Kasumi-1 (cell line): ENCODE measurements around the gene ASB18.

ENCODE experiments used
- DNase-seq, 2 experiments: peaks; one replicate each; lab custom pipeline; 2025; lab: John Stamatoyannopoulos, UW

The ASB18 gene

DNA sequence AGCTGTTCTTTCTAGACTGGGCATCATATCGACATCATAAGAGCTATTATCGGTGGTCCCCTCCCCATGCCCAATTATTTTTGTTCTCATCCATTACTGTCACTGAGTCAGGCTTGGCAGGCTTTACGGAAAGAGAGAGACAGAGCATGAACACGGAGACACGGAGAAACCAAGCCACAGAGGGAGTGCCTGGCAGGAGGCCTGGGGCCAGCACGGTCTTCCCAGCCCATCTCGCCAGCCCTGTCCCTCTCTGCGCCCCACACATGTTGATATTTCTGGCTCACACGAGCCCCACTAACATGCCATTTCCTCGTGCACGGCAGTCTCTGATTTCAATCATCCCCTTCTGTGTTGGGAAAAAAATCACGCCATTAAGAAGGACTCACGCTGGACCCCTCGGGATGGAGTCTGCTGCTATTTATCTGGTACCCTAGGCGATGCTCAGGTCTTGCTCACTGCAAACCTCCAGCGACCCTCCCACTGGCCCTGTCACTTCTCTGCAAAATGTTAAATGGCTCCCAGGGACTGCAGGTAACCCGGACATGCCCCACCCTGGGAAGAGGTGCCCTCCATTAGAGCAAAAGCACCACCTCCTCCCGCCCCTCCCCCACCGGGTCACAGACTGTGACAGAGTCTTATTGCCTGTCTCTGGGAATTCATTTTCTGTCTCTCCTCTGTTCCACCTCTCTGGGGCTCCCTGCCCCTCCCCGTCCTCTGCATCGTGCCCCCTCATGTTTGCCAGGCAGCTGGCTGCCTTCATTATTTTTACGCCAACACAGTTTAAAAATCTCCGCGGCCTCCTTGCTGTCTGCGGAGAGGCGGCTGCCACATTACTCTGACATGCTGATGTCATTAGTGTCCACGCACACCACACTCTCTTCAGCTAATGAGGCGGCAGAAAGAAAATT is 55.9 kb downstream of the ASB18 start:
- DNase-seq = no peak

GRCh38 chr2:236207472-236207871 is 56.7 kb downstream of the ASB18 start:
- DNase-seq = no peak

- DNase-seq = no peak
Observed at GRCh38 chr2:236205867-236206645, 58.1 kb downstream of the ASB18 start.

DNA sequence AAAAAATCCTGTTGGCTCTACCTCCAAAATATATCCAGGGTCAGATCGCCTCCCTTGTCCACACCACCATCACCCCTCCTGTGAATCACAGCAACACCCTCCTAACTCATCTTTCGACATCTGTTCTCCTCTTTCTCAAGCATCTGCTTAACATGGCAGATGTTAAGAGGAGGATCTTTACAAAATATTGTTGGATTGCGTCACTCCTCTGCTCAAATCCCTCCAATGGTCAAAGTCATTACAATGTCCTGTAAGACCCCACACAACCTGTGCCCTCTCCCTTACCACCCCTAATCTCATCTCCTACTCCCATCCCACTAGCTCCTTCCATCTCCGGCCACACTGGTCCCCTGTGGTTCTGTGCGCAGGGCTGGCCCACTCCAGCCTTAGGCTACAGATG is 59.3 kb downstream of the ASB18 start:
- no peak for DNase-seq

DNA sequence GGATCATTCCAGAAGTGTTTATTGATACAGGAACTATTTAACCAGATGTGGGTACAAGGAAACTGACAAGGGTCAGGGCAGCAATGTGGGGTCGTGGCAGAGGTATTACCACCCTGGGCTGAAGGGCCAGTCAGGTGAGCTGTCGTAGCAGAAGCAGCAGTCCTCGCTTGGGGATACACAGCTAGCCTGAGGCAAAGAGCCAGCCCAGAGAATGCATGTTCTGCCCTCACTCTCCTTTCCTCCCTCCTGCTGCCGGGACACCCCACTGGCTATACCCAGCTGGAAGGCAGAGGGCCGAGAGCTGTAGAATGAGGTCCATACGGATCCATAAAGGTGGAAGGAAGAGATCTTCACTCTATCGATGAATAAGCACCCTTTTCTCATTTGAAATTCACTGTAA is 63.8 kb downstream of the ASB18 start:
- no peak for DNase-seq

- no peak for DNase-seq
Observed at GRCh38 chr2:236196366-236196765, 67.8 kb downstream of the ASB18 start.

DNA sequence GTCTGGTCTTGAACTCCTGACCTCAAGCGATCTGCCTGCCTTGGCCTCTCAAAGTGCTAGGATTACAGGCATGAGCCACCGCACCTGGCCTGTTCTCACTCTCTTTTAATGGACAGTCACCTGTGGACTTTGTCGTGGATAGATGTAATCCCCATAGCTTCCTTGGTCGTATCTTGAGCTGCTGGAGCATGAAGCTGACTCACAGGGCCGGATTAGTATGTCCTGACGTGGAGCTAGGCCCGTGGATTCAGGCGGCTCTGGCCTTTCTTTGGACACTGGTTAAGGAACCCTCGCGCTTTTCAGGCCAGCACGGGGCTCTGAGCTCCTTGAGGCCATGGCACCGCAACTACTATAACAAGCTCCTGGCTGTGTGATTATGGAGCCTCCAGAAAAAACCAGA is 68.5 kb downstream of the ASB18 start:
- no peak for DNase-seq

- no peak for DNase-seq
Observed at GRCh38 chr2:236194786-236195185, 69.4 kb downstream of the ASB18 start.

GRCh38 chr2:236193026-236193425 is 71.2 kb downstream of the ASB18 start:
- no peak for DNase-seq

GRCh38 chr2:236190674-236191073 is 73.5 kb downstream of the ASB18 start:
- DNase-seq = no peak

DNA sequence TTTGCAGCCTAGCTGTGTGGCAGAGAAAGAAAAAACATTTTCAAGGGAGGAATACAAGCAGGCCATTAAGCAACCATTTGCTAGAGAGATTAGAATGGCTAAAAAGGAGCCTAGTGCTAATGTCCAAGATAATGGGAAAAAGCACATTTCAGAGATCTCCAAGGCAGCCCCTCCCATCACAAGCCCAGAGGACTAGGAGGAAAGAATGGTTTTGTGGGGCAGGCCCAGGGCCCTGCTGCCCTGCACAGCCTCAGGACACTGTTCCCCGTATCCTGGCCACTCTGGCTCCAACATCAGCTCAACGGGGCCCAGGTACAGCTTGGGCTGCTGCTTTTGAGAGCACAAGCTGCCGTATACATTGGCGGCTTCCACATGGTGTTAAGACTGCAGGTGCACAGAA is 79.5 kb downstream of the ASB18 start:
- DNase-seq = no peak

DNA sequence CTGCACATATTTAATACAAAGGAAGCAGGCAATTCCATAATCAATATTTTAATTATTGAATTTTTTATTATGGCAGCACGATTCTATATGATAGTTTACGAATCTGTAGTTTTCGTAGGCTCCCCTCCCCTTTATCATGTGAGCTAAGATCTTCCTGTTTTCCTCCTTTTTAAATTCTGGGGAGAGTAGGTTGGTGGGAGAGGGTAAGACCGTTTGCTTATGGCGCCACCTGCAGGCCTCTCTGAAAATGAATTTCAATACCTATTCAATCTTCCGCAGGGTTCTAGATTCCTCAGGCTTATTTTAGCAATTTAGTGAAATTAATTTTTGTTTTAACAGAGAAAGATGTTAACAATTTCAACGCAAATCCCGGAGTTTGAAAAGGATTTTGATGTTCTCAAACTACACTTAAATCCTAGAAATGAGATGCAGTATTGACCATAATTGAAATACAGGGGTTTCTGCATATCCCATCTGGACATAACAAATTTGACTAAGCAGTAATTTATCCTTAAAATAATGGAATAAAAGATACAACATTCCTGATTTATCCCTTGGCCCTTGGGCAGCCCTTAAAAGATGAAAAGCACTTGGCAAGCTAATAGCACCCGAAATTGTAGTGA is 83.3 kb downstream of the ASB18 start:
- DNase-seq = peak; percentile 5 to 10

DNA sequence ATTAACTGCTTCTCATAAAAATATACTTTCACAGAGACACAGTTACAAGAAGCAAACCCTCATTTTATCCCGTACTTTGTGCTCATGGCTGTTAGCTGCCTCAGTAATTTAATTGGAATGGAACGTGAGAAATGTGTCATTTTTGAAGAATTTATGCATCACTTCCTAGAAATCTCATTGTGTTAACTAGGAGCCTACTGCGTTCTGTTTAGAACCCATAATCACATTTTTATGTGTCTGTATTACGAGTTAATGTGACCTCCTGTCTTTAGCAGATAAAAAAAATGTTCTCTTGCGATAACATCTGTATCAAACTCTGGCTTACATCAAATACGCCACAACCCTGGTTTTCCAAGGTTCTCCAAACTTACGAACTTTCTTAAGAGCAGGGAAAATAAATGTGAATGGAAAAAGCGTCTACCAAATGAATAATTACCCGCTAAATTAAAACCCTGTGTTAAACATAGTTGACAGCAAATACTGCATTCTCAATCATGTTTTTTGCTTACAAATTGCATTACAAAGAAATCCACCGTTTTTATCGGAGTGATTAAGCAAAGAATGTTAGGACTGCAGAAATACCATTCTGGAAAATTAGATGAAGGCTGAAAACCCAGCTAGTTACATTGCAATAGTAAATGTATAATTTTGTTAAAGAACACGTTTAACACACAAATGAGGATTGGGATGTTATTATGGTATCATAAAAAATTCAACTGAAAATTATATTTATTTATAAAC is 84.0 kb downstream of the ASB18 start:
- DNase-seq = no peak

DNA sequence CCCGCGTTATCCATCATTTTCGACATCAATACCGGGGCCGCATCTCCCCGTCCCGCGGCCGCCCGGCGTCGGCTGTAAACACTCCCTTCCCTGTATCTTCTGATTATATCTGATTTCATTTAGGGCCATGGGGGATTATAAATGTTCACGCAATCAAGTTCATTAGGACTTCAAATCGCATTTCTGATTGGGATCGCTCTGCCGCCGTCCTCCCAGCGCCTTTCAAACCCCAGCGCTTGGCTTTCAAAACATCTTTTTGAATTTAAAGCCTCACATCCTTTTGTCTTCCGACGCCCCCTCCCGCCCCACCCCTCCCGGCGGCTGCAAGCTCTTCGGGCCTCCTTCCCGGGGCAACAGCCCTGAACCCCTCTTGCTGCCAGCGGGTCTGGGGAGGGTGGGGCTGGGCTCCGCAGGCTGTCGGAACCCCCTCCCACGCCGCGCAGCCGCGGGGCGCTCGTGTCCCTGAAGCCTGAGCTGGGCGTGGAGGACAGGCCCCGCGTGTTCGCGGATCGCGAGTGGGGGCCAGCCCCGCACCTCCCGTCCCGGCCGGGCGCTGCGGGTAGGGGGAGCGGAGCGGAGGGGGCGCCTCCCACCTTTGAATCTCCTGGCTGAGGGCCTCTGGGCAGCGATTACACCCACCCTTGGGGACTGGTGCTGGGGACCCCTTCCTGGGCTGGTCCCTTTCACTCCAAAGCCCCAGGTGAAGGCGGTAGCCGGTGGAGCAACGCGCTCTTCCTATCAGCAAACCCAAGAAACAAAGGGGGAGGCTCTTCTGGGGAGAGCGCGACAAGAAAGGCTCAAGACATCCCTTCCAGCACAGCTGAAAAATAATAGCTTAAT is 84.8 kb downstream of the ASB18 start:
- no peak for DNase-seq

DNA sequence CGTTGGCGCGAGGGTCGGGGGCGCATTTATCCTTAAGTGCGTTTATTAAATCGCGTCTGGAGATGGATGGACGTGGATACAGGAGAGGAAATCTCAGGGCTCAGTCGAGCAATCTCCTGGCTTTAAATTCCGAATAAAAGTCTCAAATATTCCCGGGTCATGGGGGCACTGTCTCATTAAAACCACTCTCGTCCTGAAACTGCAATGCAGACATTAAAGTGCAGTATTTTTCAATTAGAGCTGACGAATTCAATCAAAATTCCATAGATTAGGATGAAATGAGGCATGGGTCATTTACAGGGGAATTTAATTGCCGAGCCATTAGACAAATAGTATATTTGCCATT is 85.3 kb downstream of the ASB18 start:
- DNase-seq = no peak

DNA sequence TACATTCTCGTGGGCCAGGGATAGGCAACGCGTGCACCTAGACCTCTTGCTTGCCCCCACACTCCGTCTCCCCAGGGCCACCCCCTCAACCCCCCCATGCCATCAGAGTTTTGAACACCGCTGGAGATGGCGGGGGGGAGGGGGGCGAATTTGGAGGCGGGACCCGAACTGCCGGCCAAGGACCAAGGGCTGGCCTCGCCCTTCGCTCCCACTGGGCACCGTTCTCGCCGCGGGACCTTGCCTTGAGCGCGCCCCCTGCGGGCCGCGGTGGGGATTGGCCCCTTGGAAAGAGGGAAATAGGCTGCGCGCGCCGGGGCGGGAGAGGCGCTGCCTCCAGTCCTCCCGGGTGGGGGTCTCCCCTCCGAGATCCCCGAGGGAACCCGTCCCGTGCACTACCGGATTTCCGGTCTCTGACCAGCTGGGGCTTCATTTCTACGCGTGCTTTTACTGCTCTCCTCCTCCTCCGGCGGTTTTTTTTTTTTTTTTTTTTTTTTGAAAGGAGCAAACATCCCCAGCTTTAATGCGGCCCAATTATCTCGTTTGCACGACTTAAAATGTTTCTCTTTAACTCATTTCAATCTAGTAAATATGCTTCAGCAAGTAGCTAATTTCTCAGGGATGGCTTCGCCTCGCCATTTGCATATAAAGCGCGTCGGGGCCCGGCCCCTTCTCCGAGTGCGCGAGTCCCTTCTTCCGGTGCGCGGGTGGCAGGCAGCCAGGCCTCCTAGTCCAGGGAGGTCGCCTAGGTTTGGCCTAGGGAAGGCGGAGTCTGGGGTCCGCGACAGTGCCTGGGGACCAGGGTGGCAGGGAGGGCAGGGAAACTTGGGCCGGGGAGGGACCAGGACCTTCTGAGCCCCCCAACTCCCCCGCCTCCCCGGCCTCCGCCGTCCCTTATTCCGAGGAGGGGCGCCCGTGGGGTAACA is 86.0 kb downstream of the ASB18 start:
- no peak for DNase-seq

- no peak for DNase-seq
Observed at GRCh38 chr2:236177604-236177966, 86.6 kb downstream of the ASB18 start.

GRCh38 chr2:236176951-236177350 is 87.3 kb downstream of the ASB18 start:
- no peak for DNase-seq

DNA sequence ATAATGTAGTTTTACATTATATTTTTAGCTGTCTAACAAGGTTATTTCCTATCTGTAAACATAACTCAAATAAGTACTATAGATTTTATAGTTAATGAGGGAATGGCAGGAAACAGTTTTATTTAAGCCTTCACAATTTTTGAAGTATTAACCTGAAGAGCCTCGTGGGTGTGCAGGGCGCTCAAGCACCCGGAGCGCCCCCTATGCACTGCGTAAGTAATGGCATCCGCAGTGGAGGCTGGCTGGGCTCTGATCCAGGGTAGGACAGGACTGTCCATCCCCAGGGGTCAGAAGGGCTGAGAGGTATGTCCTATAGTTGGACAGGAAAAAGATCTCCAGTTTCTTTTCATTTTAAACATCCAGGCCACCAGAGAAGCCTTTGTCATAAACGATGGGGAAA is 87.8 kb downstream of the ASB18 start:
- no peak for DNase-seq

DNA sequence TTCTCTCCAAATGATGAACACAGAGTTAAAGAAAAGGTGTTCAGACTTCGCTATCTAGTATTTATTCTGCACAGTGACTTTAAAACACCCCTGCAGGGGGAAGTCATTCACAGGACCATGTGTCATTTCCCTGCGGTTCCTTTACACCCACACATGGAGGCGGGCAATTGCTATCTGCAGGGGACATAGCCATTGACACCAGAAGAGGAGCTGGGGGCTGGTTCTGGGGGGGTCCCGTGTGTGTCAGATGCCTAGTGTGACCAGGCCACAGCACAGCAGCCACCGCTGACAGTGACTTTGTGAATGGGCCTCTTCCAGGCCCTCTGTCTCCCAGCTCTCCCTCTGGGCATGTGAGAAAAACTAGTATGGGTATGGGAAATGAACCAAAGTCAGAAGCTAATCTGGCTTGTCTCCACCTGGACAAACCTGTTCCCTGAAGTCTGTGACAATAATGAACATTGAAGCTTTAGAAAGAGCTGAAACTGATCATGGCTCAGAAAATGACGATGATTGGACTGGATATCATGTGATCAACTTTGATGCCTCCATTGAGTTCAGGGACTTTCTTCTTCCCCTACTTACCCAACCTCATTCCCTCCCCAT is 88.6 kb downstream of the ASB18 start:
- DNase-seq = no peak
